Activated CD4-positive, alpha-beta T cell treated with anti-CD3 and anti-CD28 coated beads for 4 hours (primary cell): ENCODE data around the gene POLR2J3.
"Not testable (repeated sequence)": the region's sequence is repeated elsewhere in the genome, so short reads cannot be mapped to it uniquely, and the experiment has no call there.

Experiments
- DNase-seq, 2 donors: peaks; one replicate each; pipeline ENCODE4 v3.0.0-alpha.2; 2020

Gene POLR2J3

GRCh38 chr7:102572261-102573239 lies at the start of gene POLR2J3:
POLR2J3 (minus strand) TSS chr7:102572583; CDS start chr7:102572521, 62 bp downstream.
- peak; percentile 96 for DNase-seq

GRCh38 chr7:102618122-102618521 lies 45.7 kb upstream of the POLR2J3 start:
- DNase-seq = not testable (repeated sequence)

- DNase-seq = peak; percentile 13 to 20
Measured at GRCh38 chr7:102616507-102617125, 44.2 kb upstream of the POLR2J3 start, which contains the start of gene RASA4. RASA4 (minus strand) TSS chr7:102616756; CDS start chr7:102616689, 67 bp downstream.

GRCh38 chr7:102615930-102616329 lies 43.5 kb upstream of the POLR2J3 start:
- not testable (repeated sequence) for DNase-seq

GRCh38 chr7:102614873-102615272 lies 42.5 kb upstream of the POLR2J3 start:
- not testable (repeated sequence) for DNase-seq

GRCh38 chr7:102614346-102614697 lies 41.9 kb upstream of the POLR2J3 start:
- not testable (repeated sequence) for DNase-seq

- not testable (repeated sequence) for DNase-seq
Measured at GRCh38 chr7:102613575-102614345, 41.4 kb upstream of the POLR2J3 start.

GRCh38 chr7:102611675-102612325 lies 39.4 kb upstream of the POLR2J3 start:
- DNase-seq = not testable (repeated sequence)

GRCh38 chr7:102611013-102611674 lies 38.8 kb upstream of the POLR2J3 start:
- not testable (repeated sequence) for DNase-seq

GRCh38 chr7:102610441-102610840 lies 38.1 kb upstream of the POLR2J3 start:
- DNase-seq = not testable (repeated sequence)

GRCh38 chr7:102609734-102610133 lies 37.4 kb upstream of the POLR2J3 start:
- DNase-seq = not testable (repeated sequence)

- DNase-seq = not testable (repeated sequence)
Measured at GRCh38 chr7:102606848-102607247, 34.5 kb upstream of the POLR2J3 start.

- not testable (repeated sequence) for DNase-seq
Measured at GRCh38 chr7:102604431-102605145, 32.2 kb upstream of the POLR2J3 start.

GRCh38 chr7:102602317-102602716 lies 29.9 kb upstream of the POLR2J3 start:
- DNase-seq = not testable (repeated sequence)

GRCh38 chr7:102599699-102600098 lies 27.3 kb upstream of the POLR2J3 start:
- DNase-seq = not testable (repeated sequence)

GRCh38 chr7:102596036-102596435 lies 23.7 kb upstream of the POLR2J3 start:
- DNase-seq = not testable (repeated sequence)

GRCh38 chr7:102593637-102594334 lies 21.4 kb upstream of the POLR2J3 start:
- not testable (repeated sequence) for DNase-seq

GRCh38 chr7:102592477-102593019 lies 20.2 kb upstream of the POLR2J3 start:
- peak; percentile 23 to 28 for DNase-seq

- not testable (repeated sequence) for DNase-seq
Measured at GRCh38 chr7:102589857-102590256, 17.5 kb upstream of the POLR2J3 start.

GRCh38 chr7:102583495-102583894 lies 11.1 kb upstream of the POLR2J3 start:
- DNase-seq = not testable (repeated sequence)
